Natural killer cell (primary cell): ENCODE measurements around the gene FAHD1. TPM values are rescaled to one million over a fixed set of nuclear protein-coding genes. Genes with fewer than 3 reads are reported as not detected.

Experiments used
- ATAC-seq, 3 donors: fragments of 150-1000 bp in 2 of 3; fragments of 200-7000 bp in 1 of 3; cut with Tn5 transposase; 1 replicate in 1 of 3; 2 replicates in 2 of 3; pipeline ENCODE4 v1.10.0; 2021; ENCODE audit warnings: mild to moderate bottlenecking in 2 of 3, moderate library complexity in 2 of 3
- DNase-seq, 2 donors: peaks; one replicate each; pipeline versions ENCODE4 v3.0.0 to v3.0.0-alpha.2; 2013 to 2021; ENCODE audit warnings: mixed read lengths in 1 of 2
- H3K27ac ChIP-seq: one replicate; pipeline ENCODE4 v1.5.1; 2013; ENCODE audit warnings: mild to moderate bottlenecking, low read length
- H3K27me3 ChIP-seq: one replicate; pipeline ENCODE4 v1.6.1; 2013; ENCODE audit warnings: low read length; ENCODE audit not compliant: control insufficient read depth, insufficient read depth
- H3K36me3 ChIP-seq: one replicate; pipeline ENCODE4 v1.6.1; 2013; ENCODE audit warnings: low read length; ENCODE audit not compliant: control insufficient read depth, insufficient read depth
- H3K4me1 ChIP-seq: one replicate; pipeline ENCODE4 v1.6.1; 2013; ENCODE audit warnings: low read length; ENCODE audit not compliant: control insufficient read depth, insufficient read depth
- H3K4me3 ChIP-seq: one replicate; pipeline ENCODE4 v1.5.1; 2013; ENCODE audit warnings: low read length
- H3K9me3 ChIP-seq: one replicate; pipeline ENCODE4 v1.6.1; 2013; ENCODE audit warnings: low read length; ENCODE audit not compliant: control insufficient read depth, insufficient read depth
- H3K27ac Mint-ChIP-seq, 2 donors: one replicate each; pipeline ENCODE4 v1.8.0; 2022; ENCODE audit warnings: mild to moderate bottlenecking in 2 of 2, mixed read lengths in 2 of 2, moderate library complexity in 1 of 2
- H3K27me3 Mint-ChIP-seq, 2 donors: one replicate each; pipeline ENCODE4 v1.8.0; 2022; ENCODE audit warnings: low read depth in 2 of 2, mixed read lengths in 2 of 2
- H3K36me3 Mint-ChIP-seq: one replicate; pipeline ENCODE4 v1.8.0; 2022; ENCODE audit warnings: mixed read lengths
- H3K4me1 Mint-ChIP-seq, 2 donors: one replicate each; pipeline ENCODE4 v1.8.0; 2022; ENCODE audit warnings: mixed read lengths in 2 of 2
- H3K4me3 Mint-ChIP-seq: one replicate; pipeline ENCODE4 v1.8.0; 2022; ENCODE audit warnings: mild to moderate bottlenecking, moderate library complexity, mixed read lengths
- H3K9me3 Mint-ChIP-seq, 2 donors: one replicate each; pipeline ENCODE4 v1.8.0; 2022; ENCODE audit warnings: mixed read lengths in 2 of 2
- CTCF ChIP-seq: fragments of 200-600 bp; IDR thresholded peaks from one replicate; pipeline ENCODE4 v1.8.0; 2022; ENCODE audit warnings: antibody characterized with exemption
- WGBS: methylation state at CpG from one replicate; pipeline ENCODE4 v1.1.7; 2013; ENCODE audit warnings: missing lambda C conversion rate; ENCODE audit not compliant: insufficient coverage; 5-methylcytosine and 5-hydroxymethylcytosine counted together
- intact Hi-C: fragments of 100-400 bp; cut with micrococcal nuclease; formaldehyde crosslinking; loops from one replicate; pipeline ENCODE4 v1.14.2; 2022
- total RNA-seq, 4 donors: library from RNA; stranded (reverse); fragments of 120-200 nt in 1 of 4; gene quantifications; one replicate each; pipeline versions ENCODE4 v1.2.3 to v1.2.4, GENCODE V29; 2013 to 2022

The FAHD1 gene
- total RNA-seq, result 10 to 100 TPM in 1 of 3 donors, 1 to 10 TPM in 2; 5.3 to 10.6 (median 7.4) TPM
- 13.7 TPM for total RNA-seq (2013)

GRCh38 chr16:1826691-1827573 is at the start of gene FAHD1, which contains the start of gene HAGH:
Gene FAHD1 (plus strand): TSS chr16:1827206. CDS start chr16:1827239, 33 bp downstream.
Gene HAGH (minus strand): TSS chr16:1826825. CDS start chr16:1826787, 38 bp downstream.
- Mint-ChIP-seq H3K4me1 (peaks cover 9 to 23% of the 10 kb centered on the region in 2 donors), H3K27me3 (no peaks in the 10 kb centered on the region), H3K36me3 (no peaks in the 10 kb centered on the region), H3K4me3 (peak within 1 kb of the TSS; percentile 89), H3K9me3 (no peaks in the 10 kb centered on the region), H3K27ac (peak within 1 kb of the TSS; percentile 85 to 89)
- Histone ChIP-seq H3K9me3 (no peaks in the 10 kb centered on the region), H3K27ac (peak within 1 kb of the TSS; percentile 60), H3K27me3 (no peaks in the 10 kb centered on the region), H3K4me1 (peaks cover 23% of the 10 kb centered on the region), H3K36me3 (peaks cover 10% of the 10 kb centered on the region), H3K4me3 (peak within 1 kb of the TSS; percentile 98)
- intact Hi-C loops, result loop anchor here (2.0 kb wide), 1 partner anchor 44 kb away; the partner anchor contains the start of genes NUBP2 and SPSB3
- peak; percentile 95 to 96 for DNase-seq
- ATAC-seq, result peak; percentile 79 to 92 (median 84)
- TF ChIP-seq CTCF, result no peak
- under 1% methylated on average over 104 of the region's 104 CpGs for WGBS

- H3K36me3 Mint-ChIP-seq, result no peaks in the 10 kb centered on the region
- DNase-seq, result no peak
Observed at GRCh38 chr16:1777375-1778199, 49.4 kb upstream of the FAHD1 start.

More at GRCh38 chr16:1777375-1778199, 49.4 kb upstream of the FAHD1 start:
- Mint-ChIP-seq H3K27me3 (no peaks in the 10 kb centered on the region), H3K27ac (no peak overlapping the region), H3K9me3 (no peaks in the 10 kb centered on the region), H3K4me3 (peak overlapping the region; percentile 31), H3K4me1 (peaks cover 14 to 15% of the 10 kb centered on the region in 2 donors)
- Histone ChIP-seq H3K27ac (no peak overlapping the region), H3K27me3 (no peaks in the 10 kb centered on the region), H3K9me3 (no peaks in the 10 kb centered on the region), H3K4me3 (no peak overlapping the region), H3K36me3 (peaks cover 24% of the 10 kb centered on the region), H3K4me1 (peaks cover 44% of the 10 kb centered on the region)
- no peak for TF ChIP-seq CTCF
- intact Hi-C loops, result loop anchor here (10.0 kb wide), 1 partner anchor 147 kb away; no protein-coding TSS in a partner anchor
- WGBS, result 91% methylated on average over 36 of the region's 36 CpGs
- no peak for ATAC-seq
